ENCODE measurements around the gene ARHGAP36. TPM values are rescaled to one million over a fixed set of nuclear protein-coding genes. Genes with fewer than 3 reads are reported as not detected.

Gene ARHGAP36
- polyA plus RNA-seq, 1 donor (not counting 4 experiments of a cell fraction or from before 2014, with no cell fraction given), result not detected

DNA sequence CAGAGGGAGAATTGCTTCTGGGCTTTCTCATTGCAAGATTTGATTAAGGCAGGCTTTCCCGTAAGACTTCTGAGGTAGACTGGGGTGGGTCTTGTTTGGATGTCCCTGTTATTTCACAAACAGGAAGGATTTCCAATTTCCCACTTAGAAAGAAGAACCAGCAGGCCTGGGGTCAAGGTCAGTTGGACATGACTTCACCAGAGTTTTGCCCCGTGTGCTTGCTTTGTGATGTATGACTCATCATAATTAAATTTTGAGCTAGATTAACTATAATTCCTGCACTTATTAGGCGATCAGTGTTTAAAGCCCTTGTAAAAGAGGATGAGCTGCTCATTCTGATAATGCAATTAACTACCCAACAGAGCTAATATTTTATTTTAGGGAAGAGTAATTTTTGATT lies 32.8 kb upstream of the ARHGAP36 start:
- no peaks in the 10 kb centered on the region for H3K9me1 ChIP-seq (ENCODE audit: control insufficient read depth, extremely low read depth, insufficient read depth, low read length)
- no peak overlapping the region for H3K9ac ChIP-seq (ENCODE audit: control insufficient read depth, extremely low read depth, insufficient read depth, low read length)
- H3K4me2 ChIP-seq (ENCODE audit: control insufficient read depth, extremely low read depth, insufficient read depth, low read depth, low read length), result no peak overlapping the region
- no peaks in the 10 kb centered on the region for H3K36me3 ChIP-seq (ENCODE audit: control insufficient read depth in 2 of 2, extremely low read depth in 1 of 2, insufficient read depth in 2 of 2, low read length in 2 of 2)
- TF ChIP-seq, protein P1, sequence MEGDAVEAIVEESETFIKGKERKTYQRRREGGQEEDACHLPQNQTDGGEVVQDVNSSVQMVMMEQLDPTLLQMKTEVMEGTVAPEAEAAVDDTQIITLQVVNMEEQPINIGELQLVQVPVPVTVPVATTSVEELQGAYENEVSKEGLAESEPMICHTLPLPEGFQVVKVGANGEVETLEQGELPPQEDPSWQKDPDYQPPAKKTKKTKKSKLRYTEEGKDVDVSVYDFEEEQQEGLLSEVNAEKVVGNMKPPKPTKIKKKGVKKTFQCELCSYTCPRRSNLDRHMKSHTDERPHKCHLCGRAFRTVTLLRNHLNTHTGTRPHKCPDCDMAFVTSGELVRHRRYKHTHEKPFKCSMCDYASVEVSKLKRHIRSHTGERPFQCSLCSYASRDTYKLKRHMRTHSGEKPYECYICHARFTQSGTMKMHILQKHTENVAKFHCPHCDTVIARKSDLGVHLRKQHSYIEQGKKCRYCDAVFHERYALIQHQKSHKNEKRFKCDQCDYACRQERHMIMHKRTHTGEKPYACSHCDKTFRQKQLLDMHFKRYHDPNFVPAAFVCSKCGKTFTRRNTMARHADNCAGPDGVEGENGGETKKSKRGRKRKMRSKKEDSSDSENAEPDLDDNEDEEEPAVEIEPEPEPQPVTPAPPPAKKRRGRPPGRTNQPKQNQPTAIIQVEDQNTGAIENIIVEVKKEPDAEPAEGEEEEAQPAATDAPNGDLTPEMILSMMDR (optimal IDR thresholded peaks at IDR 0.05 in 1 of 3, IDR thresholded peaks at IDR 0.05 in 1 of 3, conservative IDR thresholded peaks at IDR 0.05 in 1 of 3; ENCODE audit: extremely low read depth in 1 of 3, insufficient read depth in 2 of 3, low read length in 3 of 3), result no peak
- TF ChIP-seq EZH2 (IDR thresholded peaks at IDR 0.05; ENCODE audit: low read length), result no peak
- FAIRE-seq, result no peak
- no peaks in the 10 kb centered on the region for H3K9me3 ChIP-seq (ENCODE audit: control insufficient read depth, low read depth, low read length)
- no peak for DNase-seq (ENCODE audit: low read depth, low spot score)
- H3K27me3 ChIP-seq (ENCODE audit: control insufficient read depth, extremely low read depth, insufficient read depth, low read length), result no peaks in the 10 kb centered on the region
- no peaks in the 10 kb centered on the region for H4K20me1 ChIP-seq (ENCODE audit: control insufficient read depth, extremely low read depth, insufficient read depth, low read length)
- H3K79me2 ChIP-seq (ENCODE audit: control insufficient read depth, insufficient read depth, low read length), result no peaks in the 10 kb centered on the region
- H3K4me1 ChIP-seq (ENCODE audit: control insufficient read depth, extremely low read depth, insufficient read depth, low read length), result no peaks in the 10 kb centered on the region
- no peak overlapping the region for H3K27ac ChIP-seq (ENCODE audit: control insufficient read depth, insufficient read depth, low read length)
- no peak overlapping the region for H3K4me3 ChIP-seq (ENCODE audit: control insufficient read depth in 2 of 3, extremely low read depth in 1 of 3, insufficient read depth in 2 of 3, low read depth in 1 of 3, low read length in 3 of 3)
- no peak overlapping the region for H2AFZ ChIP-seq (ENCODE audit: control insufficient read depth, low read length)
- dilution Hi-C loops (cut with MboI; ENCODE audit: extremely low pct_ligation_motif_present, low sequenced_read_pairs), result no loop called here

DNA sequence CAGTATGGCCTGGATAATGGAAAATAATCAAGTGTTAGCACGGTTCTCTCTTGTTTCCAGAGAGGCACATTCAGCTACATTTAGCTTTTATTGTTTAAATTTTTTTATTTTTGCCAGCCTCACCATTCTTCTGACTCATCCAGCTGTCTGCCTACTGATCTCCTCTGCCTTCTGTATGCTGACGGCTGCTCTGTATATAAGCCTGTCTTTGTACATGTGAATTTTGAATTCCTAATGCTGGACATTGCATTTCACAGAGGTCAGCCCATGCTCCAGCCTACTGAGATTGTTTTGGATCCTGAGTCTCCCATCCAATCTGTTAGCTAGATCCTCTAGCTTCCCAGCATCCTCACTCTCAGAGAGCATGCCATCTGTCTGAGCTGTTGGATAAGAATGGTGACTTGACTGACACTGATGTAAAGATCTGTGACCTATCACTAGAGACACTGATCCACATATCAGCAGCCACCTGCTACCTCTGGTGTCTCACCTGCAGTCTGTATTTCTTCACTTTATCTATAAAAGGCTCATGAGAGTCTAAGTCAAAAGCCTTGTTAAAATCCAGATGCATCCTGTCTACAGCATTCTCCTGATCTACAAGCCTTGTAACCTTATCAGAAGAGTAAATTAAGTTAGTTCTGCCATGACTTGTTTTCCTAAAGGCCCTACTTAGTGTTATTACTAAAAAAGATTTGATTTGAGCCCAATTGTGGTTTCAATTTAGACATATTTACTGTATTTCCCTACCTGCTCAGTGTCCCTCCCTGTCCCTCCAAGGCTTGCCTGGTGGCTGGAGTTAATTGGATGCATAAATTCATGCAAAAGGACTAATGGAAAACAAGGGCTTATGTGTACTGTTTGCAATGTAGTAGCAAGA lies 25.6 kb upstream of the ARHGAP36 start:
- TF ChIP-seq EZH2 (IDR thresholded peaks at IDR 0.05; ENCODE audit: low read length), result no peak
- TF ChIP-seq, protein P1 (optimal IDR thresholded peaks at IDR 0.05 in 1 of 3, IDR thresholded peaks at IDR 0.05 in 1 of 3, conservative IDR thresholded peaks at IDR 0.05 in 1 of 3; ENCODE audit: extremely low read depth in 1 of 3, insufficient read depth in 2 of 3, low read length in 3 of 3), result no peak
- dilution Hi-C loops (cut with MboI; ENCODE audit: extremely low pct_ligation_motif_present, low sequenced_read_pairs), result no loop called here
- H3K9me1 ChIP-seq (ENCODE audit: control insufficient read depth, extremely low read depth, insufficient read depth, low read length), result no peaks in the 10 kb centered on the region
- H3K79me2 ChIP-seq (ENCODE audit: control insufficient read depth, insufficient read depth, low read length), result no peaks in the 10 kb centered on the region
- no peak overlapping the region for H3K27ac ChIP-seq (ENCODE audit: control insufficient read depth, insufficient read depth, low read length)
- FAIRE-seq (no peak), DNase-seq (ENCODE audit: low read depth, low spot score) (no peak)
- no peak overlapping the region for H3K9ac ChIP-seq (ENCODE audit: control insufficient read depth, extremely low read depth, insufficient read depth, low read length)
- H3K4me2 ChIP-seq (ENCODE audit: control insufficient read depth, extremely low read depth, insufficient read depth, low read depth, low read length), result no peak overlapping the region
- no peaks in the 10 kb centered on the region for H4K20me1 ChIP-seq (ENCODE audit: control insufficient read depth, extremely low read depth, insufficient read depth, low read length)
- H3K36me3 ChIP-seq (ENCODE audit: control insufficient read depth in 2 of 2, extremely low read depth in 1 of 2, insufficient read depth in 2 of 2, low read length in 2 of 2), result no peaks in the 10 kb centered on the region
- no peak overlapping the region for H3K4me3 ChIP-seq (ENCODE audit: control insufficient read depth in 2 of 3, extremely low read depth in 1 of 3, insufficient read depth in 2 of 3, low read depth in 1 of 3, low read length in 3 of 3)
- H3K9me3 ChIP-seq (ENCODE audit: control insufficient read depth, low read depth, low read length), result no peaks in the 10 kb centered on the region
- no peak overlapping the region for H2AFZ ChIP-seq (ENCODE audit: control insufficient read depth, low read length)
- no peaks in the 10 kb centered on the region for H3K27me3 ChIP-seq (ENCODE audit: control insufficient read depth, extremely low read depth, insufficient read depth, low read length)
- no peaks in the 10 kb centered on the region for H3K4me1 ChIP-seq (ENCODE audit: control insufficient read depth, extremely low read depth, insufficient read depth, low read length)

Data from keratinocyte (primary cell).